NB4 (cell line): ENCODE results near the gene NUDCD3.

Experiments used
- DNase-seq: peaks from one replicate; pipeline ENCODE4 v3.0.0; 2010; ENCODE audit warnings: low read depth
- H3K4me3 ChIP-seq: one replicate; pipeline ENCODE4 v1.5.1; 2011; ENCODE audit warnings: mild to moderate bottlenecking, low read depth, low read length, moderate library complexity
- CTCF ChIP-seq: IDR thresholded peaks from one replicate; pipeline ENCODE4 v1.5.1; 2012; ENCODE audit warnings: low read depth, low read length
- MAX ChIP-seq: IDR thresholded peaks from 2 replicates; pipeline ENCODE4 v1.6.1; 2011; ENCODE audit warnings: low read depth, low read length
- MYC ChIP-seq: IDR thresholded peaks from 2 replicates; pipeline ENCODE4 v1.6.1; 2011; ENCODE audit warnings: low read depth, low read length
- POLR2A ChIP-seq: IDR thresholded peaks from 2 replicates; pipeline ENCODE4 v1.6.1; 2011; ENCODE audit warnings: mild to moderate bottlenecking; ENCODE audit not compliant: insufficient read length; ENCODE audit errors: extremely low read depth

NUDCD3 gene

DNA sequence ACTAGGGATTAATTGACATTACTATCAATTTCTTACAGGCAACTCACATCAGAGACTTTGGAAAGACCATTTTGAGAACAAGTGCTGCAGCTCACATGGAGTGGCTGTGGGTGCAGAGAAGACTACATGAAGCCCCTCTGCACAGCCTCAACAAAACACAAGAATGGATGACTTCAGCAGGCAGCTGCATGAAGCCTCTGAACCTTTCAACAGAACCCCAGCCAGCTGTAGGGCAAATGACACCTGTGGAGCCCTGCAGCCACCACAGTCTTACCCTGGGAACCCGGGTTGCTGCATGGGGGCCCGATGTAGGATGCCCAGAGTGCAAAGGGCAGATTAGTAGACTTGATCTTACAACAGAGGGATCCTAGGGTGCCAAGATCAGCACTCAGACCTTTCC, 103.1 kb downstream of the NUDCD3 start:
- TF ChIP-seq CTCF (no peak), MAX (no peak), MYC (no peak), POLR2A (no peak)
- DNase-seq, result no peak

DNA sequence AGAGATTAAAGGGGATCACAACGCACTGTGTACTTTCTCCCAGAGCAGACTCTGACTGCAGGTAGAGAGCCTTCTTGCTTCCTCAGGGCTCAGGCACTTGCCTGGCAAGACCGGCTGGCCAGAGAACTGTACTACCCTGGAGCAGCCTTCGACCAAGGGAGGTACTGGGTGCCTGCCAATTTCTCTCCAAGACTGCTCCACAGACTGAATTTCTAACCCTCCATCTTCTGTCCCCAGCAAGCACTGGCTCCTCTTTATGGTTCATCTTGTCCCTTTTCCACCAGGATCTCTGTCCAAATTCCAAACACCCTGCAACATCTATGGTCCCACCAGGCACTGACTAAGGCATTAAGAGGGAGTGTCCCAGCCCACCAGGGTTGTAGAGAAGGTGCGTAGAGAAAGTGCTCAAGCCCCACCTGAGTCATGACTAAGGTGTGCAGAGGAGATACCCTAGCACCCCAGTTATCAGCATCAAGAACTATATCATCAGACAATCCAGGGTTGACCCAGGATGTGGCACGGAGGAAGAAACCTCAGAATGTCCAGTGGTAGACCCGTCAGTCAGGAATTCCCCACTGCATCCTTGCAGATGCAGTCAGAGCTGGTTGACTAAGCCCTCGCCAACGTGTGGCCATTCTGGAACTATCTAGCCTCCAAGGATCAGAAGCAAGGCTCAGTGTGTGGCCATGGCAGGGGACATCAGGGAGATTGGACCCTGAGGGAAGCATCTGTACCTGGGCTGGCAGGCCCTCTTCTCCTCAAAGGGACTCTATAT, 104.1 kb downstream of the NUDCD3 start:
- DNase-seq, result no peak
- no peak overlapping the region for H3K4me3 ChIP-seq
- TF ChIP-seq MAX (no peak), CTCF (no peak)

More for the DNA sequence above, 103.1 kb downstream of the NUDCD3 start:
- H3K4me3 ChIP-seq, result no peak overlapping the region

DNA sequence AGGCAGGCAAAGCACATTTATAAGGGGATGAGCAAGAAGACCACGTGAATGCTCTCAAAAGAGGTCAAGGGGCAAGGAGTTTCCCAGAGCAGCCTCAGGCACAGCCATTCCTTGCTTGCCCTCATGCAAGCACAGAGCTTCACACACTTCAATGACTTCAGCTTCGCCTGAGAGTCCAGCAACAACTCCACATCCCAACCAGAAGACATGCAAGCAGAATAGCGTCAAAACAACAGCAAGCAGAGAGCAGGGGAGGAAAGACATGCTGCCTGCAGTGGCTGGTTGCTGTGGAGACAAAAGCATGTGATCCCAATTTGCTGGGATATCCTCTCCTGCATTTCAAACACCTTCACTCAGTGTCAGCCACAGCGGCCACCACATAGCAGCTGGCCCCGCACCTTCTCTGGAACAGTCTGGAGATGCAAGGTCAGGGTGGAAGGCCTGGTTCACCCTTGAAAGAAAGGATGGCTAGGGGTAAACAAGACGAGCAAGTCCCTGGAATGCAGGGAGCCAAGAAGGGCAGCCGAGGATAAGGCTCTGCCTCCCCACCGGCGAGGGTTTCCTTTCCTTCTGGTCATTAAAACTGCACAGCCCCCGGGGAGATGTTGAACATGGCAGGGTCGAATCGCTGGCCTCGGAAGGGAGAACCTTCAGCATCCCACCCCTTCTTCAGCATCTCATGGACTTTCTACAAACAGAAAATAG, 104.9 kb downstream of the NUDCD3 start:
- TF ChIP-seq MAX, result no peak
- no peak for TF ChIP-seq CTCF
- TF ChIP-seq POLR2A, result no peak
- TF ChIP-seq MYC, result no peak
- DNase-seq, result no peak
- H3K4me3 ChIP-seq, result no peak overlapping the region

- TF ChIP-seq MYC (no peak), MAX (no peak), CTCF (no peak), POLR2A (no peak)
- no peak for DNase-seq
- no peak overlapping the region for H3K4me3 ChIP-seq
Observed at GRCh38 chr7:44384586-44385433, 105.6 kb downstream of the NUDCD3 start.

GRCh38 chr7:44383566-44383965, 106.9 kb downstream of the NUDCD3 start:
- H3K4me3 ChIP-seq, result no peak overlapping the region
- TF ChIP-seq MYC (no peak), CTCF (no peak), POLR2A (no peak)
- DNase-seq, result no peak
